Activated CD8-positive, alpha-beta memory T cell treated with anti-CD3 and anti-CD28 coated beads, Interleukin-2, amount 50 U/mL, for 24 hours (primary cell): ENCODE results near the gene PCMT1.
A peak's percentile ranks its signal among the peaks of the same experiment; 100 is the strongest.
"Not testable (repeated sequence)": the region's sequence is repeated elsewhere in the genome, so short reads cannot be mapped to it uniquely, and the experiment has no call there.

Source experiments
- DNase-seq: peaks from one replicate; pipeline ENCODE4 v3.0.0-alpha.2; 2020; ENCODE audit errors: extremely low read depth

Gene PCMT1

GRCh38 chr6:149820506-149820905, 71.0 kb downstream of the PCMT1 start:
- no peak for DNase-seq

GRCh38 chr6:149821492-149821891, 72.0 kb downstream of the PCMT1 start:
- no peak for DNase-seq

GRCh38 chr6:149823013-149823412, 73.5 kb downstream of the PCMT1 start:
- DNase-seq, result no peak

GRCh38 chr6:149825292-149825691, 75.8 kb downstream of the PCMT1 start:
- DNase-seq, result no peak

- no peak for DNase-seq
These were observed 81.3 kb downstream of the PCMT1 start for GRCh38 chr6:149830731-149831307.

- DNase-seq, result no peak
These were observed 81.8 kb downstream of the PCMT1 start for GRCh38 chr6:149831308-149831820.

- DNase-seq, result no peak
These were observed 84.1 kb downstream of the PCMT1 start for GRCh38 chr6:149833651-149834050.

- peak; percentile 41 for DNase-seq
These were observed 85.3 kb downstream of the PCMT1 start for GRCh38 chr6:149834513-149835481.

GRCh38 chr6:149840345-149841075, 91.0 kb downstream of the PCMT1 start:
- DNase-seq, result no peak

GRCh38 chr6:149842331-149842730, 92.8 kb downstream of the PCMT1 start:
- no peak for DNase-seq

GRCh38 chr6:149843051-149843633, 93.6 kb downstream of the PCMT1 start:
- no peak for DNase-seq

- DNase-seq, result not testable (repeated sequence)
These were observed 94.5 kb downstream of the PCMT1 start for GRCh38 chr6:149844036-149844435.

GRCh38 chr6:149844480-149844879, 94.9 kb downstream of the PCMT1 start:
- no peak for DNase-seq

- DNase-seq, result no peak
These were observed 96.0 kb downstream of the PCMT1 start for GRCh38 chr6:149845549-149845948.

- no peak for DNase-seq
These were observed 96.8 kb downstream of the PCMT1 start for GRCh38 chr6:149846321-149846720.

- no peak for DNase-seq
These were observed 98.4 kb downstream of the PCMT1 start for GRCh38 chr6:149847939-149848267.

GRCh38 chr6:149848343-149848742, 98.8 kb downstream of the PCMT1 start:
- not testable (repeated sequence) for DNase-seq

- no peak for DNase-seq
These were observed 102.0 kb downstream of the PCMT1 start for GRCh38 chr6:149851461-149852110.

GRCh38 chr6:149852180-149852579, 102.6 kb downstream of the PCMT1 start:
- DNase-seq, result no peak

- no peak for DNase-seq
These were observed 103.3 kb downstream of the PCMT1 start for GRCh38 chr6:149852881-149853280.

GRCh38 chr6:149854017-149854416, 104.5 kb downstream of the PCMT1 start:
- DNase-seq, result not testable (repeated sequence)
